IMR-90 (cell line): ENCODE data around the gene DOHH. TPM values are rescaled to one million over a fixed set of nuclear protein-coding genes. Genes with fewer than 3 reads are reported as not detected.

Experiments used
- ATAC-seq: fragments of 200-7000 bp; cut with Tn5 transposase; 2 replicates; pipeline ENCODE4 v1.9.1; 2020; ENCODE audit warnings: low read depth, mild to moderate bottlenecking, moderate library complexity
- BruUV-seq: library from RNA; stranded (reverse); fragments of 400-500 nt; replicated peaks from 2 replicates; lab custom pipeline; 2021; lab: Mats Ljungman, UMichigan
- CTCF ChIA-PET: fragments of 300-600 bp; formaldehyde crosslinking; extraction: SDS; loops from one replicate; lab custom pipeline; 2021; ENCODE audit warnings: antibody characterized with exemption; lab: Yijun Ruan, JAX
- POLR2A ChIA-PET: fragments of 300-600 bp; sonication (Branson Sonifier 250); formaldehyde crosslinking; loops from one replicate; lab custom pipeline; 2022; ENCODE audit warnings: antibody characterized with exemption; ENCODE audit not compliant: unreplicated experiment; lab: Charles Lee
- DNase-seq: peaks from one replicate; pipeline ENCODE4 v3.0.0; 2013
- H2AFZ ChIP-seq: replicated peaks from 2 replicates; pipeline ENCODE3; 2013; ENCODE audit warnings: low read length, mild to moderate bottlenecking; ENCODE audit not compliant: poor library complexity
- H2AK5ac ChIP-seq: 2 replicates; pipeline ENCODE4 v1.6.1; 2013; ENCODE audit warnings: low read depth, low read length, inconsistent platforms
- H2AK9ac ChIP-seq: replicated peaks from 2 replicates; pipeline ENCODE3; 2013; ENCODE audit warnings: mild to moderate bottlenecking, low read depth, low read length, moderate library complexity; ENCODE audit not compliant: poor library complexity
- H2BK120ac ChIP-seq: 2 replicates; pipeline ENCODE4 v1.6.1; 2013; ENCODE audit warnings: low read depth, low read length, inconsistent platforms
- H2BK15ac ChIP-seq: 3 replicates; pipeline ENCODE4 v1.6.1; 2013; ENCODE audit warnings: low read depth, low read length, inconsistent platforms
- H2BK20ac ChIP-seq: 2 replicates; pipeline ENCODE4 v1.6.1; 2013; ENCODE audit warnings: low read depth, mild to moderate bottlenecking, inconsistent platforms, low read length, moderate library complexity
- H2BK5ac ChIP-seq: 2 replicates; pipeline ENCODE4 v1.6.1; 2013; ENCODE audit warnings: mild to moderate bottlenecking, low read depth, low read length, inconsistent platforms; ENCODE audit not compliant: poor library complexity, severe bottlenecking
- H3K14ac ChIP-seq: replicated peaks from 2 replicates; pipeline ENCODE4 v1.6.1; 2013; ENCODE audit warnings: low read depth, low read length, inconsistent platforms
- H3K18ac ChIP-seq: 2 replicates; pipeline ENCODE4 v1.6.1; 2013; ENCODE audit warnings: low read depth, low read length, control low read depth
- H3K23ac ChIP-seq: 2 replicates; pipeline ENCODE4 v1.6.1; 2013; ENCODE audit warnings: low read depth, low read length, inconsistent platforms
- H3K27ac ChIP-seq: 2 replicates; pipeline ENCODE4 v1.5.1; 2013; ENCODE audit warnings: mild to moderate bottlenecking, control low read depth, low read length; ENCODE audit not compliant: insufficient read depth
- H3K27me3 ChIP-seq: 2 replicates; pipeline ENCODE4 v1.6.1; 2013; ENCODE audit warnings: low read length; ENCODE audit not compliant: control insufficient read depth, insufficient read depth
- H3K36me3 ChIP-seq: 2 replicates; pipeline ENCODE4 v1.6.1; 2013; ENCODE audit warnings: low read length, mixed read lengths; ENCODE audit not compliant: control insufficient read depth, insufficient read depth
- H3K4ac ChIP-seq: 2 replicates; pipeline ENCODE4 v1.6.1; 2013; ENCODE audit warnings: low read depth, low read length, inconsistent platforms
- H3K4me1 ChIP-seq: 2 replicates; pipeline ENCODE4 v1.6.1; 2013; ENCODE audit warnings: low read length, mixed read lengths; ENCODE audit not compliant: control insufficient read depth, insufficient read depth
- H3K4me2 ChIP-seq: 2 replicates; pipeline ENCODE4 v1.6.1; 2013; ENCODE audit warnings: low read depth, mild to moderate bottlenecking, control low read depth, low read length, moderate library complexity
- H3K4me3 ChIP-seq: 2 replicates; pipeline ENCODE4 v1.5.1; 2013; ENCODE audit warnings: low read depth, mild to moderate bottlenecking, control low read depth, low read length, moderate library complexity; ENCODE audit not compliant: insufficient read depth
- H3K56ac ChIP-seq: 2 replicates; pipeline ENCODE4 v1.6.1; 2013; ENCODE audit warnings: low read length, inconsistent platforms; ENCODE audit not compliant: insufficient read depth; ENCODE audit errors: extremely low read depth
- H3K79me1 ChIP-seq, 2 experiments: 2 replicates each; pipeline ENCODE4 v1.6.1; 2013; ENCODE audit warnings: low read length in 2 of 2, inconsistent platforms in 1 of 2, low read depth in 1 of 2
- H3K9ac ChIP-seq: 2 replicates; pipeline ENCODE4 v1.6.1; 2013; ENCODE audit warnings: low read depth, low read length, control low read depth
- H3K9me1 ChIP-seq: 2 replicates; pipeline ENCODE4 v1.6.1; 2013; ENCODE audit warnings: low read length, inconsistent platforms; ENCODE audit not compliant: insufficient read depth
- H3K9me3 ChIP-seq: 2 replicates; pipeline ENCODE4 v1.6.1; 2013; ENCODE audit warnings: low read length; ENCODE audit not compliant: control insufficient read depth, insufficient read depth
- H4K20me1 ChIP-seq: 2 replicates; pipeline ENCODE4 v1.6.1; 2013; ENCODE audit warnings: low read length, inconsistent platforms; ENCODE audit not compliant: insufficient read depth
- H4K5ac ChIP-seq: 2 replicates; pipeline ENCODE4 v1.6.1; 2013; ENCODE audit warnings: mild to moderate bottlenecking, low read depth, low read length, control low read depth
- H4K8ac ChIP-seq, 2 experiments: 2 replicates each; pipeline ENCODE4 v1.6.1; 2013; ENCODE audit warnings: low read depth in 2 of 2, low read length in 2 of 2, control low read depth in 1 of 2, inconsistent platforms in 1 of 2
- H4K91ac ChIP-seq: 2 replicates; pipeline ENCODE4 v1.6.1; 2013; ENCODE audit warnings: low read depth, low read length, inconsistent platforms; ENCODE audit not compliant: insufficient read depth
- BHLHE40 ChIP-seq: fragments of 150-350 bp; IDR thresholded peaks from 2 replicates; pipeline ENCODE4 v1.6.1; 2016; ENCODE audit warnings: mild to moderate bottlenecking, low read depth, low read length
- CHD1 ChIP-seq: IDR thresholded peaks from 2 replicates; pipeline ENCODE4 v1.6.1; 2012; ENCODE audit warnings: low read depth, low read length, improper control_type of control experiment
- CTCF ChIP-seq: conservative IDR thresholded peaks from 2 replicates; pipeline ENCODE4 v1.5.1; 2012; ENCODE audit warnings: mild to moderate bottlenecking, low read depth, low read length, improper control_type of control experiment
- ELK1 ChIP-seq: fragments of 150-350 bp; IDR thresholded peaks from 2 replicates; pipeline ENCODE4 v1.6.1; 2016; ENCODE audit warnings: low read depth, mild to moderate bottlenecking, low read length, moderate library complexity, borderline replicate concordance
- MAFK ChIP-seq: IDR thresholded peaks from 2 replicates; pipeline ENCODE4 v1.6.1; 2012; ENCODE audit warnings: low read depth, low read length, improper control_type of control experiment
- MAZ ChIP-seq: IDR thresholded peaks from 2 replicates; pipeline ENCODE4 v1.6.1; 2012; ENCODE audit warnings: low read depth, mild to moderate bottlenecking, low read length, improper control_type of control experiment, moderate library complexity, borderline replicate concordance
- MXI1 ChIP-seq: IDR thresholded peaks from 2 replicates; pipeline ENCODE4 v1.6.1; 2012; ENCODE audit warnings: low read depth, mild to moderate bottlenecking, low read length, moderate library complexity, borderline replicate concordance
- NFE2L2 ChIP-seq: fragments of 150-350 bp; IDR thresholded peaks from 2 replicates; pipeline ENCODE4 v1.6.1; 2016; ENCODE audit warnings: low read depth, mild to moderate bottlenecking, low read length
- POLR2A ChIP-seq: IDR thresholded peaks from 2 replicates; pipeline ENCODE4 v1.6.1; 2012; ENCODE audit warnings: mild to moderate bottlenecking, low read depth, low read length
- RFX5 ChIP-seq: IDR thresholded peaks from 2 replicates; pipeline ENCODE4 v1.8.0; 2012; ENCODE audit warnings: low read depth, mild to moderate bottlenecking, low read length, moderate library complexity
- SMC3 ChIP-seq: fragments of 150-350 bp; IDR thresholded peaks from 2 replicates; pipeline ENCODE4 v1.6.1; 2016; ENCODE audit warnings: low read depth, mild to moderate bottlenecking, antibody characterized with exemption, low read length, moderate library complexity
- WGBS, 2 experiments: methylation state at CpG; one replicate each; pipeline versions ENCODE4 v1.1.5 to v1.1.7; 2013; ENCODE audit warnings: missing lambda C conversion rate in 2 of 2; ENCODE audit not compliant: insufficient read length in 1 of 2; ENCODE audit errors: extremely low coverage in 2 of 2; 5-methylcytosine and 5-hydroxymethylcytosine counted together
- dilution Hi-C: fragments of 300-500 bp; cut with HindIII; formaldehyde crosslinking; loops from one replicate; pipeline ENCODE4 v1.14.3; 2018; ENCODE audit warnings: low sequenced_read_pairs; ENCODE audit not compliant: unreplicated experiment
- in situ Hi-C: fragments of 300-500 bp; cut with MboI; formaldehyde crosslinking; loops from 3 replicates; pipeline ENCODE4 v1.14.3; 2019; ENCODE audit warnings: low sequenced_read_pairs, inconsistent platforms, mixed read lengths
- intact Hi-C: fragments of 100-400 bp; cut with micrococcal nuclease; formaldehyde crosslinking; loops from 2 replicates; pipeline ENCODE4 v1.10.0; 2022
- polyA plus RNA-seq, 3 experiments: library from polyadenylated mRNA; depleted of rRNA; stranded (reverse); fragments of >200 nt; gene quantifications; 2 replicates each; pipeline ENCODE4 v1.2.3, GENCODE V29; 2012; ENCODE audit warnings: low replicate concordance in 1 of 3
- total RNA-seq: library from RNA; depleted of rRNA; stranded (reverse); fragments of >200 nt; gene quantifications from 2 replicates; pipeline ENCODE4 v1.2.3, GENCODE V29; 2012

The DOHH gene
- total and polyA plus RNA-seq, 2 of the 4 experiments (the other 2 are of a cell fraction), result 3.2 to 9.2 TPM

- no peak overlapping the region for H2AK9ac ChIP-seq
- H2AK5ac ChIP-seq, result no peak overlapping the region
- H2BK120ac ChIP-seq, result no peak overlapping the region
- no peak overlapping the region for H3K18ac ChIP-seq
- H3K14ac ChIP-seq, result no peak overlapping the region
- peaks cover 57% of the 10 kb centered on the region for H3K36me3 ChIP-seq
- no peak overlapping the region; the same call in 1 of the 2 replicates for H3K23ac ChIP-seq
- intact Hi-C loops (no loop called here), dilution Hi-C loops (no loop called here), in situ Hi-C loops (no loop called here)
- no peak overlapping the region for H3K4ac ChIP-seq
- no peak overlapping the region for H3K9ac ChIP-seq
- H2AFZ ChIP-seq, result no peak overlapping the region
- no peak overlapping the region for H4K5ac ChIP-seq
- H3K4me1 ChIP-seq, result no peaks in the 10 kb centered on the region; the same call in 1 of the 2 replicates
- H3K4me2 ChIP-seq, result no peak overlapping the region
- no peak overlapping the region for H3K56ac ChIP-seq
- peaks cover 5% of the 10 kb centered on the region for H3K9me1 ChIP-seq
- WGBS, 2 experiments, result 83% methylated on average over 16 of the region's 25 CpGs; no CpG with 5 or more reads in 1 of the 2 experiments
- ATAC-seq (no peak), DNase-seq (no peak)
- no peaks in the 10 kb centered on the region for H3K27me3 ChIP-seq
- H3K9me3 ChIP-seq, result no peaks in the 10 kb centered on the region
- peaks cover 30 to 72% of the 10 kb centered on the region in 2 experiments for H3K79me1 ChIP-seq
- H2BK15ac ChIP-seq, result no peak overlapping the region
- CTCF ChIA-PET, result interaction anchor here (0.7 kb wide), 1 partner anchor 94 kb away, joined by 3 read pairs; no protein-coding TSS in a partner anchor
- TF ChIP-seq RFX5, result no peak
- TF ChIP-seq MAZ, result no peak
- no peak for TF ChIP-seq CTCF
- TF ChIP-seq BHLHE40, result no peak
- no peak for TF ChIP-seq MAFK
- TF ChIP-seq SMC3, result no peak
- TF ChIP-seq MXI1, result no peak
- no peak for TF ChIP-seq NFE2L2
- no peak for TF ChIP-seq POLR2A
- no peak for TF ChIP-seq ELK1
- TF ChIP-seq CHD1, result no peak
- no peak overlapping the region for H3K27ac ChIP-seq
- no peak overlapping the region for H2BK5ac ChIP-seq
- H4K20me1 ChIP-seq, result peaks cover 45% of the 10 kb centered on the region
- no peak overlapping the region for H3K4me3 ChIP-seq
- H2BK20ac ChIP-seq, result no peak overlapping the region
- POLR2A ChIA-PET, result no interaction called here
- no peak overlapping the region for H4K91ac ChIP-seq
- H4K8ac ChIP-seq, result no peak overlapping the region
- no TSS peak for BruUV-seq
These were observed 59.1 kb downstream of the DOHH start for GRCh38 chr19:3441089-3441985.
